ENCODE results near the gene CAMK2D. TPM values are rescaled to one million over a fixed set of nuclear protein-coding genes. Genes with fewer than 3 reads are reported as not detected.

CAMK2D gene
- total and polyA plus RNA-seq, 2 donors from 2014 or later: 9.1 to 34.7 TPM

DNA sequence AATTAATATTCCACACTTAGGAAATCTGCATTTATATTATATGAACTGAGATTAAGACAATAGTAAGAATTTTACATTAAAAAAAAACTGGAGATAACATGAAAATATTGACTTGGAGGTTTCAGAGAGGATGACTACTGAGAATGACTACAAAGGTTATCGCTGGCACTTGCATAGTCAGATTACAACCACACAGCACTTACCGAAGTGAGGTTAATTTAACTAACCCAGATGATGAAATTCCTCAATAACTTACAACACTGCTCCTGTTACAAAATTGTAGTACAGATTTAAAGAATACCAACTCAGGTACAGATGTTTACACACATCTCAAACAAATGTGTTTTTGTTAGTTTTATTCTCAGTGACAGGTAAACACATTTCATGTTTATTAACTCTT lies 283.5 kb downstream of the CAMK2D start:
- no peaks in the 10 kb centered on the region for H3K4me1 ChIP-seq (ENCODE audit: control insufficient read depth in 2 of 3, insufficient read depth in 2 of 3, low read depth in 1 of 3, low read length in 3 of 3)
- DNase-seq: no peak
- TF ChIP-seq, protein P1, sequence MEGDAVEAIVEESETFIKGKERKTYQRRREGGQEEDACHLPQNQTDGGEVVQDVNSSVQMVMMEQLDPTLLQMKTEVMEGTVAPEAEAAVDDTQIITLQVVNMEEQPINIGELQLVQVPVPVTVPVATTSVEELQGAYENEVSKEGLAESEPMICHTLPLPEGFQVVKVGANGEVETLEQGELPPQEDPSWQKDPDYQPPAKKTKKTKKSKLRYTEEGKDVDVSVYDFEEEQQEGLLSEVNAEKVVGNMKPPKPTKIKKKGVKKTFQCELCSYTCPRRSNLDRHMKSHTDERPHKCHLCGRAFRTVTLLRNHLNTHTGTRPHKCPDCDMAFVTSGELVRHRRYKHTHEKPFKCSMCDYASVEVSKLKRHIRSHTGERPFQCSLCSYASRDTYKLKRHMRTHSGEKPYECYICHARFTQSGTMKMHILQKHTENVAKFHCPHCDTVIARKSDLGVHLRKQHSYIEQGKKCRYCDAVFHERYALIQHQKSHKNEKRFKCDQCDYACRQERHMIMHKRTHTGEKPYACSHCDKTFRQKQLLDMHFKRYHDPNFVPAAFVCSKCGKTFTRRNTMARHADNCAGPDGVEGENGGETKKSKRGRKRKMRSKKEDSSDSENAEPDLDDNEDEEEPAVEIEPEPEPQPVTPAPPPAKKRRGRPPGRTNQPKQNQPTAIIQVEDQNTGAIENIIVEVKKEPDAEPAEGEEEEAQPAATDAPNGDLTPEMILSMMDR (IDR thresholded peaks at IDR 0.05; ENCODE audit: borderline replicate concordance, extremely low read depth, insufficient read depth): no peak
- no peaks in the 10 kb centered on the region for H3K36me3 ChIP-seq (ENCODE audit: control insufficient read depth in 2 of 3, insufficient read depth in 3 of 3, low read length in 3 of 3)
- intact Hi-C loops (cut with DNase I): no loop called here
- no peak overlapping the region for H3K4me3 ChIP-seq (ENCODE audit: low read length in 3 of 3)
- FAIRE-seq: no peak
- no peak overlapping the region for H3K27ac ChIP-seq (ENCODE audit: low read depth in 2 of 2, low read length in 2 of 2)
- no peak overlapping the region for H3K9ac ChIP-seq (ENCODE audit: low read length in 3 of 3)
- H3K27me3 ChIP-seq (ENCODE audit: control insufficient read depth, insufficient read depth, low read length): no peaks in the 10 kb centered on the region
- peaks cover 0 to 6% (median 0%) of the 10 kb centered on the region in 3 donors for H3K9me3 ChIP-seq (ENCODE audit: control insufficient read depth in 2 of 3, insufficient read depth in 1 of 3, low read length in 3 of 3)

DNA sequence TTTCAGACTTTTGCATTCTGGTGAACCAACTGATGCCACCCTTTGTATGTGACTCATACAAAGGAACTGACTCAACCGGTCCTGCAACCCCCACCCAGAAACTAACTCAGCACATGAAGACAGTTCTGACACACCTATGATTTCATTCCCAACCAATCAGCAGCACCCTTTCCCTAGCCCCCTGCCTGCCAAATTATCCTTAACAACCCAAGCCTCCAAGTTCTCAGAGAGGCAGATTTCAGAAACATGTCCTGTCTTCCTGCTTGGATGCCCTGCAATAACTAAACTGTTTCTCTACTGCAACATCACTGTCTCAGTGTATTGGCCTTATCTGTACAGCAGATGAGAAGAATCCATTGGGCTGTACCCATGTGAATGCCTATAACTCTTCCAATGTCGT lies 284.7 kb downstream of the CAMK2D start:
- no peaks in the 10 kb centered on the region for H3K4me1 ChIP-seq (ENCODE audit: control insufficient read depth in 2 of 3, insufficient read depth in 2 of 3, low read depth in 1 of 3, low read length in 3 of 3)
- TF ChIP-seq, protein P1 (IDR thresholded peaks at IDR 0.05; ENCODE audit: borderline replicate concordance, extremely low read depth, insufficient read depth): no peak
- no peak overlapping the region for H3K27ac ChIP-seq (ENCODE audit: low read depth in 2 of 2, low read length in 2 of 2)
- no peaks in the 10 kb centered on the region for H3K27me3 ChIP-seq (ENCODE audit: control insufficient read depth, insufficient read depth, low read length)
- H3K9me3 ChIP-seq (ENCODE audit: control insufficient read depth in 2 of 3, insufficient read depth in 1 of 3, low read length in 3 of 3): peaks cover 0 to 6% (median 0%) of the 10 kb centered on the region in 3 donors
- H3K36me3 ChIP-seq (ENCODE audit: control insufficient read depth in 2 of 3, insufficient read depth in 3 of 3, low read length in 3 of 3): no peaks in the 10 kb centered on the region
- H3K4me3 ChIP-seq (ENCODE audit: low read length in 3 of 3): no peak overlapping the region
- no peak for FAIRE-seq
- H3K9ac ChIP-seq (ENCODE audit: low read length in 3 of 3): no peak overlapping the region
- intact Hi-C loops (cut with DNase I): no loop called here
- no peak for DNase-seq

DNA sequence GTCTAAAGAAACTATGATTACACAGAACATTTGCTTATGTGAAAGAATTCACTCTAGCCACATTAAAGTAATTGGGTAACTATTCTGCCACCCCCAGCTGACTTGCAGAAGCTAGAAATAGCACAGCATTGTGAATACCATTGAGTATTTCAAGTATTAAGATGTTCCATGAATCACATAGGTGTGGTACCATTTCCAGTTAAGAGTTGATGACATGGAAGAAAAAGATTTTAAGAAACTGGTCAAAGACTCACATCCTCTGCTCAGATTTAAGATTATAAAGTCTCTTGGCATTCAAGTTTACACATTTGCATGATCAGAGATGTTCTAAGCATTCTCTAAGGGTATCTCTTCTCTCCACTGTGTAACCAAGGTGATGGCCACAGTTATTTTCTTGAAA lies 287.5 kb downstream of the CAMK2D start:
- Histone ChIP-seq H3K36me3 (ENCODE audit: control insufficient read depth in 2 of 3, insufficient read depth in 3 of 3, low read length in 3 of 3) (no peaks in the 10 kb centered on the region), H3K4me1 (ENCODE audit: control insufficient read depth in 2 of 3, insufficient read depth in 2 of 3, low read depth in 1 of 3, low read length in 3 of 3) (no peaks in the 10 kb centered on the region), H3K9ac (ENCODE audit: low read length in 3 of 3) (no peak overlapping the region), H3K27me3 (ENCODE audit: control insufficient read depth, insufficient read depth, low read length) (no peaks in the 10 kb centered on the region), H3K27ac (ENCODE audit: low read depth in 2 of 2, low read length in 2 of 2) (no peak overlapping the region), H3K4me3 (ENCODE audit: low read length in 3 of 3) (no peak overlapping the region), H3K9me3 (ENCODE audit: control insufficient read depth in 2 of 3, insufficient read depth in 1 of 3, low read length in 3 of 3) (peaks cover 0 to 6% (median 0%) of the 10 kb centered on the region in 3 donors)
- FAIRE-seq (no peak), DNase-seq (no peak)
- intact Hi-C loops (cut with DNase I): no loop called here
- TF ChIP-seq, protein P1 (IDR thresholded peaks at IDR 0.05; ENCODE audit: borderline replicate concordance, extremely low read depth, insufficient read depth): no peak

DNA sequence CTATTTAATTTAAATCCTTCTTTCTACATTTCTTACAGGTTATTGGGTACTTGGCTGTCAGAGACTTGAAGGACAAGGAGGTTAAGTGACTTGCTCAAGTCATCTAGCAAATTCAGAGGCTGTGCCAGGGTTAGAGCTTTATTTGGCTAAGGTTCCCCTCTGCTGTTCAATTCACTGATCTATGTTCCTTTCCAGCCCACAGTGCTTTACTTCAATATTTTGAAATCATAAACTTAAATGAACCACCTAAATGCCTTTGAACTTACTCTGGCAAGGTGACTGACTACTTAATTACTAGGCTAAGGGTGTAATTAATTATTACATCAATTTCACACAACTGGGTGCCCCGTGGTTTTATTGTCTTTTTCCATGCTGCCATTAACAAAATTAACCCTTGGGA lies 288.7 kb downstream of the CAMK2D start:
- DNase-seq (no peak), FAIRE-seq (no peak)
- intact Hi-C loops (cut with DNase I): no loop called here
- Histone ChIP-seq H3K36me3 (ENCODE audit: control insufficient read depth in 2 of 3, insufficient read depth in 3 of 3, low read length in 3 of 3) (no peaks in the 10 kb centered on the region), H3K4me1 (ENCODE audit: control insufficient read depth in 2 of 3, insufficient read depth in 2 of 3, low read depth in 1 of 3, low read length in 3 of 3) (peaks cover 0 to 3% (median 0%) of the 10 kb centered on the region in 3 donors), H3K27ac (ENCODE audit: low read depth in 2 of 2, low read length in 2 of 2) (no peak overlapping the region), H3K9me3 (ENCODE audit: control insufficient read depth in 2 of 3, insufficient read depth in 1 of 3, low read length in 3 of 3) (peaks cover 0 to 6% (median 0%) of the 10 kb centered on the region in 3 donors), H3K9ac (ENCODE audit: low read length in 3 of 3) (no peak overlapping the region), H3K27me3 (ENCODE audit: control insufficient read depth, insufficient read depth, low read length) (no peaks in the 10 kb centered on the region), H3K4me3 (ENCODE audit: low read length in 3 of 3) (no peak overlapping the region)
- TF ChIP-seq, protein P1 (IDR thresholded peaks at IDR 0.05; ENCODE audit: borderline replicate concordance, extremely low read depth, insufficient read depth): no peak
